Psoas muscle (tissue), 8 donors: ENCODE data around the gene GPR35. TPM values are rescaled to one million over a fixed set of nuclear protein-coding genes. Genes with fewer than 3 reads are reported as not detected.
A peak's percentile ranks its signal among the peaks of the same experiment; 100 is the strongest.

Experiments used
- ATAC-seq, 4 donors: fragments of 200-7000 bp; cut with Tn5 transposase; one replicate each; pipeline ENCODE4 v1.9.1; 2020; ENCODE audit warnings: moderate library complexity in 3 of 4, mild to moderate bottlenecking in 2 of 4
- DNase-seq, 2 donors: peaks; one replicate each; pipeline ENCODE4 v3.0.0-alpha.2; 2020
- H3K27ac ChIP-seq: fragments of 200-600 bp; one replicate; pipeline ENCODE4 v1.8.0; 2022
- H3K27me3 ChIP-seq, 3 donors: fragments of 200-600 bp in 1 of 3; one replicate each; pipeline versions ENCODE4 v1.6.1 to v1.8.0; 2013 to 2022; ENCODE audit warnings: low read length in 2 of 3, mild to moderate bottlenecking in 2 of 3, moderate library complexity in 1 of 3; ENCODE audit not compliant: insufficient read depth in 3 of 3
- H3K36me3 ChIP-seq, 2 donors: fragments of 200-600 bp in 1 of 2; one replicate each; pipeline versions ENCODE4 v1.6.1 to v1.8.0; 2013 to 2022; ENCODE audit warnings: low read depth in 1 of 2, mild to moderate bottlenecking in 1 of 2, moderate library complexity in 1 of 2; ENCODE audit not compliant: insufficient read depth in 1 of 2
- H3K4me1 ChIP-seq: fragments of 200-600 bp; one replicate; pipeline ENCODE4 v1.8.0; 2022
- H3K4me3 ChIP-seq: fragments of 200-600 bp; one replicate; pipeline ENCODE4 v1.8.0; 2022; ENCODE audit warnings: mild to moderate bottlenecking
- H3K9me3 ChIP-seq: fragments of 200-600 bp; one replicate; pipeline ENCODE4 v1.8.0; 2022
- CTCF ChIP-seq: fragments of 200-600 bp; IDR thresholded peaks from one replicate; pipeline ENCODE4 v1.8.0; 2022; ENCODE audit warnings: antibody characterized with exemption
- WGBS, 3 donors: extraction: QIAGEN DNeasy Blood & Tissue Kit; methylation state at CpG; one replicate each; pipeline versions ENCODE4 v1.1.6 to v1.1.7; 2013; 5-methylcytosine and 5-hydroxymethylcytosine counted together
- intact Hi-C, 2 donors: fragments of 100-400 bp; cut with DNase I; formaldehyde crosslinking; loops; one replicate each; pipeline versions ENCODE4 v1.11.0 to v1.14.2; 2022
- long read RNA-seq, 2 donors: library from polyadenylated mRNA; unstranded; transcript quantifications; one replicate each; pipeline ENCODE4 v2.0.0, GENCODE V29; 2021
- polyA plus RNA-seq, 3 donors: library from polyadenylated mRNA; stranded (reverse); fragments of 200-250 nt; gene quantifications; one replicate each; pipeline ENCODE4 v1.2.3, GENCODE V29; 2013
- total RNA-seq, 4 donors: library from RNA; stranded (reverse); fragmentation: NEBNext Ultra II Directional in 2 of 4; extraction: Animal tissue kit (Norgen Biotek cat#: 25700) in 2 of 4; gene quantifications; one replicate each; pipeline versions ENCODE4 v1.2.1 to v1.2.4, GENCODE V29; 2021 to 2023
- donor health status: healthy with polysubstance abuse.
- donor health status: DM: no; HTN: no; CAD: no; lungs with moderate emphysema.
- donor health status: Bipolar disorder and iron deficiency.
- donor health status: healthy.
- donor health status: DM: yes; HTN: yes; CAD: no.
- donor health status: DM: no; HTN: no; CAD: no.
- donor health status: DM: no; HTN: no; CAD: no.
- donor health status: DM: yes; HTN: yes; CAD: no.

GPR35 gene
- under 1 TPM; 0.36 to 0.92 (median 0.68) TPM for total RNA-seq
- under 1 TPM; 0.30 to 0.89 (median 0.58) TPM for polyA plus RNA-seq
- long read RNA-seq, donor 1, partial matches to known transcripts, result 0 of 3 reads
- long read RNA-seq, donor 1, other reads (novel, unspliced or antisense), result 1 of 3 reads
- long read RNA-seq, donor 2, result 0 reads

DNA sequence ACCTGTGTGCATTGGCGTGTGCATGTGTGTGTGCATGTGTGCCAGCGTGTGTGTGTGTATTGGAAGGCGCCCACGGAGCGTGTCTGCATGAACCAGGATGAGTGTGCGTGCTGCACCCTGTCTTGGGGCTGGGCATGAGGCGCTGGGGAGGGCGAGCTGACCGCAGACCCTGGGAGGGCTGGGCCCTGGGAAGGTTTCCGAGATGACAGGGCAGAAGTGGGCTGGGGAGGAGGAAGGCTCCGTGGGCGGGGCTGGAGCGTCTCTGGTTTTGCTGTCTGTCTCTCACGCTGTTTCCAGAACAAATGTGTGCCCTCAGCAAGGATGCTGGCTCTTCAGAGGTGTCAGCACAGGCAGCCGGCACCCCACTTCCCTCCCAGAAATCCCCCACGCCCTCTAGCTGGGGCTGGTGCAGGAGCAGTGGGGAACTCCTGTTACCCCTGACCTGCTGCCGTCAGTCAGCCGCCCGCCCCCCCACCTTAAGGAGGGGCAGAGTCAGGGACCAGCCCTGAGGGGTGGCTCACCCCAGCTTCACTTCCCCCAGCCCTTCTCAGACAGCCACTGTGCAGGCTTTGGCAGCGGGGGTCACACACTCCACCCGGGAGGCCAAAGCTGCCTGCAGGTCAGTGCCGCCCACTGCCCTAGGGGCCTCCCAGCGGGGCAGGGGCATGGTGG lies at the start of gene GPR35:
Gene GPR35 (plus strand): TSS at position 531 of the 672 bp plus-strand sequence. CDS start 4,473 bp downstream, outside the sequence.
- 47 to 56% (median 48%) methylated on average over 22 to 23 of the region's 23 CpGs for WGBS, 3 donors
- Histone ChIP-seq H3K36me3 (no peaks in the 10 kb centered on the region), H3K9me3 (no peaks in the 10 kb centered on the region), H3K27ac (no peak within 1 kb of the TSS), H3K4me1 (no peaks in the 10 kb centered on the region), H3K4me3 (no peak within 1 kb of the TSS), H3K27me3 (no peaks in the 10 kb centered on the region)
- intact Hi-C loops, result no loop called here
- DNase-seq (peak; percentile 19 to 62), ATAC-seq (peak in 1 of 4 donors; percentile 10)
- no peak for TF ChIP-seq CTCF

DNA sequence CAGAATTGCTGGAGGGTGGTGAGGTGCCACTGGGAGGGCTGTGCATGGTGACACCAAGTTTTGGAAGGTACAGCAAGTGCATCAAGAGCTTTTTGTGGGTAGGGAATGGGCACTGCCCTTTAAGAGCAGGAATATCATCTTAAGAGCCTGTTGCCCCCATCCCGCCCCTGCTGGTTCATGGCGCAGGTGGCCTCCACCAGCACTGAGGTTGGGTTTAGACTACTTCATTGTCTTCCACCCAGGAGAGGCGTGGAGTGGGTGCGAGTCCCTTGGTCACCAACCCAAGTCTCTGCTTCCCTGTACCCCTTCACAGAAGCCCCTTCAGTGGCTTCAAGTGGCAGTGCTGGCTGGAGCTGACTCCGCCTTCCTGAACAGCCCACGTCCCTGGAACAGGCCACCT lies 49.2 kb upstream of the GPR35 start:
- Histone ChIP-seq H3K36me3 (peaks cover 0 to 63% of the 10 kb centered on the region in 2 donors), H3K27ac (no peak overlapping the region), H3K4me3 (no peak overlapping the region), H3K9me3 (peaks cover under 1% of the 10 kb centered on the region), H3K4me1 (peaks cover 13% of the 10 kb centered on the region), H3K27me3 (no peaks in the 10 kb centered on the region)
- intact Hi-C loops, result no loop called here
- WGBS, 3 donors, result 72 to 82% (median 77%) methylated on average over 6 of the region's 6 CpGs
- no peak for TF ChIP-seq CTCF
- DNase-seq, result no peak
- ATAC-seq, result no peak

DNA sequence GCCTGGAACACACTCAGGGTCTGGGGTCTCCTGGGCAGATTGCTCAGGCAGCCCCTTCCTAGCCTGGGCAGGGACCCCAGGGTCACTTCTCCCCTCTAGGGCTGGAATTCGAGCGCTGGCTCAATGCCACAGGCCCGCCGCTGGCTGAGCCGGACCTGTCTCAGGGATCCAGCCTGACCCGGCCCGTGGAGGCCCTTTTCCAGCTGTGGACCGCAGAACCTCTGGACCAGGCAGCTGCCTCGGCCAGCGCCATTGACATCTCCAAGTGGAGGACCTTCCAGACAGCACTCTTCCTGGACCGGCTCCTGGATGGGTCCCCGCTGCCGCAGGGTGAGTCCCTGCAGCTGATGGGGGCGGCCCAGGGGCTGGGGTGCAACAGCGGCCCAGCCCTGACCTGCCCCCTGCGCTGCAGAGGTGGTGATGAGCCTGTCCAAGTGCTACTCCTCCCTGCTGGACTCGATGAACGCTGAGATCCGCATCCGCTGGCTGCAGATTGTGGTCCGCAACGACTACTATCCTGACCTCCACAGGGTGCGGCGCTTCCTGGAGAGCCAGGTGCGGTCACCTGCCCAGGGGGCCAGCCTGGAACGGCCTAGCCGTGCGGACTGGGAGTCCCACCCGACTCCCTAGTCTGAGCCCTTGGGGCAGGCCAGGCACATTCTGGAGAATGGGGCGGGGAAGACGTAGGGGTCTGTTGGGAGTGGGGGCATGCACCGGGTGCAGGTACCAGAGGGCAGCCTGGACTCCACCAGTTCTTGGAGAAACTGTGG lies 48.7 kb upstream of the GPR35 start:
- DNase-seq (peak; percentile 13 to 54), ATAC-seq (no peak)
- no peaks in the 10 kb centered on the region for H3K27me3 ChIP-seq
- no peak for TF ChIP-seq CTCF
- no peak overlapping the region for H3K4me3 ChIP-seq
- no peak overlapping the region for H3K27ac ChIP-seq
- peaks cover 4% of the 10 kb centered on the region for H3K9me3 ChIP-seq
- WGBS, 3 donors, result 88 to 91% (median 91%) methylated on average over 28 to 32 of the region's 32 CpGs
- peaks cover 13% of the 10 kb centered on the region for H3K4me1 ChIP-seq
- peaks cover 0 to 63% of the 10 kb centered on the region in 2 donors for H3K36me3 ChIP-seq
- intact Hi-C loops, result no loop called here

DNA sequence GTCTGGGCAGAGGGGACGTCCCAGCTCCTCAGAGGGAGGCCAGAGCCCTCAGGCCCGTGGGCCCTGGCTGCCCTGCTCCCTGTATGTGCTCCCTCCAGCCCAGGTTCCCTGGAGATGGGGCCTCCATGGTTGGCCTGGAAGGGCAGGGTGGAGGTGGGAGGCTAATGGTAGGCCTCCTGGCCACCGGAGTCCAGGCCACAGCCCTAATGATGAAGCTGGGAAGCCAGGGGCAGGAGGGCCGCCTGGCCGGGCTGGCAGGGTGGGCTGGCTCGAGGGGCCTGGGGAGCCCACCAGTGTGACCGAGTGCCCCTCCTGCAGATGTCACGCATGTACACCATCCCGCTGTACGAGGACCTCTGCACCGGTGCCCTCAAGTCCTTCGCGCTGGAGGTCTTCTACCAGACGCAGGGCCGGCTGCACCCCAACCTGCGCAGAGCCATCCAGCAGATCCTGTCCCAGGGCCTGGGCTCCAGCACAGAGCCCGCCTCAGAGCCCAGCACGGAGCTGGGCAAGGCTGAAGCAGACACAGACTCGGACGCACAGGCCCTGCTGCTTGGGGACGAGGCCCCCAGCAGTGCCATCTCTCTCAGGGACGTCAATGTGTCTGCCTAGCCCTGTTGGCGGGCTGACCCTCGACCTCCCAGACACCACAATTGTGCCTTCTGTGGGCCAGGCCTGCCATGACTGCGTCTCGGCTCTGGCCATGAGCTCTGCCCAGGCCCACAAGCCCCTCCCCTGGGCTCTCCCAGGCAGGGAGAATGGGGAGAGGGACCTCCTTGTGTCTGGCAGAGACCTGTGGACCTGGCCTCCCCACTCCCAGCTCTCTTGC lies 47.8 kb upstream of the GPR35 start:
- no peak for TF ChIP-seq CTCF
- Histone ChIP-seq H3K27me3 (no peaks in the 10 kb centered on the region), H3K27ac (no peak overlapping the region), H3K4me1 (peaks cover 13% of the 10 kb centered on the region), H3K9me3 (peaks cover 4% of the 10 kb centered on the region), H3K4me3 (no peak overlapping the region), H3K36me3 (peaks cover 0 to 59% of the 10 kb centered on the region in 2 donors)
- WGBS, 3 donors, result 84 to 91% (median 87%) methylated on average over 25 to 26 of the region's 26 CpGs
- ATAC-seq, result no peak
- no peak for DNase-seq
- intact Hi-C loops, result no loop called here
